Esophagus squamous epithelium (tissue), 4 donors: Measurements from ENCODE around the gene ASIC3.

Source experiments
- CTCF ChIP-seq, 6 experiments: fragments of 450-650 bp in 4 of 6; fragments of 200-600 bp in 2 of 6; sonication (generic) in 2 of 6; IDR thresholded peaks; one replicate each; pipeline ENCODE4 v1.5.1; 2016 to 2019; ENCODE audit warnings: antibody characterized with exemption in 6 of 6, mild to moderate bottlenecking in 4 of 6, moderate library complexity in 4 of 6
- POLR2A ChIP-seq, 4 donors: fragments of 450-650 bp; IDR thresholded peaks; one replicate each; pipeline ENCODE4 v1.6.1; 2017; ENCODE audit warnings: antibody characterized with exemption in 4 of 4, mild to moderate bottlenecking in 4 of 4, moderate library complexity in 3 of 4

- TF ChIP-seq CTCF (IDR thresholded peaks at IDR 0.05) (no peak), POLR2A (IDR thresholded peaks at IDR 0.05) (no peak)
These were observed 7.5 kb upstream of the ASIC3 start for GRCh38 chr7:151040616-151041375.
